H1 (cell line): Measurements from ENCODE around the gene TRAF3. TPM values are rescaled to one million over a fixed set of nuclear protein-coding genes. Genes with fewer than 3 reads are reported as not detected.

ENCODE experiments used
- BRCA1 ChIP-seq: IDR thresholded peaks from 2 replicates; pipeline ENCODE4 v1.6.1; 2012; ENCODE audit warnings: low read depth, low read length, improper control_type of control experiment
- FOSL1 ChIP-seq: IDR thresholded peaks from 2 replicates; pipeline ENCODE4 v1.6.1; 2011; ENCODE audit warnings: mild to moderate bottlenecking, low read depth, low read length, moderate library complexity; ENCODE audit not compliant: insufficient read depth
- PHF8 ChIP-seq: fragments of 200-600 bp; sonication (generic); conservative IDR thresholded peaks from 2 replicates; pipeline ENCODE4 v1.7.1; 2012; ENCODE audit warnings: low read depth, mild to moderate bottlenecking, inconsistent platforms, low read length, moderate library complexity
- SIRT6 ChIP-seq: IDR thresholded peaks from one replicate; pipeline ENCODE4 v1.7.1; 2012; ENCODE audit warnings: low read length, inconsistent platforms
- TAF7 ChIP-seq: optimal IDR thresholded peaks from 2 replicates; pipeline ENCODE3; 2011; ENCODE audit warnings: low read depth, mild to moderate bottlenecking, inconsistent platforms, low read length, moderate library complexity, borderline replicate concordance
- polyA plus RNA-seq, 7 experiments: library from polyadenylated mRNA; depleted of rRNA in 3 of 7; stranded (reverse) in 5 of 7; unstranded in 2 of 7; fragments of >200 nt in 5 of 7; fragments of 200-250 nt in 2 of 7; gene quantifications; 1 replicate in 5 of 7; 2 replicates in 1 of 7; 4 replicates in 1 of 7; pipeline versions ENCODE4 v1.2.1 to v1.2.3, GENCODE V29; 2011 to 2013; ENCODE audit warnings: missing spikeins in 2 of 7, mixed read lengths in 2 of 7
- total RNA-seq: library from RNA; stranded (reverse); fragmentation: NEBNext Ultra II Directional; extraction: Animal tissue kit (Norgen Biotek cat#: 25700); gene quantifications from 2 replicates; pipeline ENCODE4 v1.2.1, GENCODE V29; 2021

TRAF3 gene
- total and polyA plus RNA-seq, 2 of the 8 experiments (the other 6 are each of a cell fraction or from before 2014, with no cell fraction given) = 5.8 to 12.1 TPM

DNA sequence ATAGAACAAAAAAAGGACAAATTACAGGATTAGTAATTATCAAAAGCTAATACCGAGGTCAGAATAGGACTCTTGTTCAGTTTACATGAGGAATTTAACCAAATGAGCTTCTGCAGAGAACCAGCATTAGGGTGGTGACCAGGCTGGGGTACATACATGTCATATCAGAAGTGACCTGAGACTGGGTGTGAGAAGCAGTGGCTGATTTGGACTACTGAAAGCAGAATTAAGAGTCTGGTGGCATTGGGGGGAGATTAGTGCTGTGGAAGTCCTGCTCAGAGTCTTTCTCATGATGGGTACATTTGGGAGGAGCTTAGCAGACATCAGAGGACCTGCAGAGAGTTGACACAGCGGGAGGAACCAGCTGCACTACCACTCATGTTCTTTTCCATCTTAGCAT is 21.7 kb downstream of the TRAF3 start (continued):
- TF ChIP-seq TAF7 (no peak), BRCA1 (no peak), PHF8 (no peak), FOSL1 (no peak), SIRT6 (no peak)
